Tibial artery (tissue), 4 donors: Measurements from ENCODE around the gene ABCC12.
A peak's percentile ranks its signal among the peaks of the same experiment; 100 is the strongest.
"Not testable (repeated sequence)": the region's sequence is repeated elsewhere in the genome, so short reads cannot be mapped to it uniquely, and the experiment has no call there.

Experiments used
- DNase-seq, 2 donors: peaks; one replicate each; pipeline ENCODE4 v3.0.0-alpha.2; 2019
- H3K27ac ChIP-seq, 2 donors: fragments of 200-600 bp; sonication (generic) in 1 of 2; 1 replicate in 1 of 2; 2 replicates in 1 of 2; pipeline ENCODE4 v1.5.1; 2018 to 2019; ENCODE audit warnings: mild to moderate bottlenecking in 1 of 2
- H3K27me3 ChIP-seq, 2 donors: fragments of 200-600 bp; sonication (generic) in 1 of 2; one replicate each; pipeline versions ENCODE4 v1.5.1 to v1.6.0; 2016 to 2019
- H3K36me3 ChIP-seq, 3 donors: fragments of 200-600 bp; sonication (generic) in 2 of 3; one replicate each; pipeline ENCODE4 v1.5.1; 2016 to 2019; ENCODE audit warnings: mild to moderate bottlenecking in 2 of 3
- H3K4me1 ChIP-seq, 4 donors: fragments of 200-600 bp; sonication (generic) in 2 of 4; 1 replicate in 3 of 4; 2 replicates in 1 of 4; pipeline ENCODE4 v1.5.1; 2016 to 2019
- H3K4me3 ChIP-seq, 2 donors: fragments of 200-600 bp; sonication (generic) in 1 of 2; 1 replicate in 1 of 2; 2 replicates in 1 of 2; pipeline ENCODE4 v1.5.1; 2018 to 2019; ENCODE audit warnings: mild to moderate bottlenecking in 2 of 2
- H3K9me3 ChIP-seq, 3 donors: fragments of 200-600 bp; sonication (generic) in 1 of 3; one replicate each; pipeline ENCODE4 v1.5.1; 2016 to 2019
- intact Hi-C: fragments of 100-400 bp; cut with DNase I; formaldehyde crosslinking; loops from one replicate; pipeline ENCODE4 v1.15.0; 2023; ENCODE audit warnings: low total_unique reads
- TF ChIP-seq, protein P1 (sequence below), 2 experiments: fragments of 200-600 bp in 1 of 2; fragments of 450-650 bp in 1 of 2; IDR thresholded peaks; one replicate each; pipeline ENCODE4 v1.5.1; 2017 to 2019; ENCODE audit warnings: antibody characterized with exemption in 2 of 2, mild to moderate bottlenecking in 1 of 2, moderate library complexity in 1 of 2

The ABCC12 gene

DNA sequence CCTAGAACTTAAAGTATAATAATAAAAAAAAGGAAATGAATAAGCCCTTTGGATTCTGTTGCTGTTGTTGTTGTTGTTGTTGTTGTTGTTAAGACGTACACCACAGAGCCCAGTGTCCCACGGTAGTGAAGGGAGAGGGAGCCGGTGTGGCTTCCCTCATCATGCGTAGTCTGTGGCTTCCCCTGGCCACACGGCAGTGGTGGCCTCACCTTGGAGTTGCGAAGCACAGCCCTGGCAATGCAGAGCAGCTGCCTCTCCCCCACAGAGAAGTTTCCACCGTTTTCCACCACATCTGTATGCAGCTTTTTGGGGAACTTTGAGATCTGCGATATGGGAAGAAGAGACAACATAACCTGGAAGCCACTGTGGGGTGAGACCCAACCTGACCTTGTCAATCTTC is 14.1 kb upstream of the ABCC12 start:
- no peak overlapping the region for H3K4me3 ChIP-seq
- no peaks in the 10 kb centered on the region for H3K9me3 ChIP-seq
- no peak overlapping the region for H3K27ac ChIP-seq
- TF ChIP-seq, protein P1, sequence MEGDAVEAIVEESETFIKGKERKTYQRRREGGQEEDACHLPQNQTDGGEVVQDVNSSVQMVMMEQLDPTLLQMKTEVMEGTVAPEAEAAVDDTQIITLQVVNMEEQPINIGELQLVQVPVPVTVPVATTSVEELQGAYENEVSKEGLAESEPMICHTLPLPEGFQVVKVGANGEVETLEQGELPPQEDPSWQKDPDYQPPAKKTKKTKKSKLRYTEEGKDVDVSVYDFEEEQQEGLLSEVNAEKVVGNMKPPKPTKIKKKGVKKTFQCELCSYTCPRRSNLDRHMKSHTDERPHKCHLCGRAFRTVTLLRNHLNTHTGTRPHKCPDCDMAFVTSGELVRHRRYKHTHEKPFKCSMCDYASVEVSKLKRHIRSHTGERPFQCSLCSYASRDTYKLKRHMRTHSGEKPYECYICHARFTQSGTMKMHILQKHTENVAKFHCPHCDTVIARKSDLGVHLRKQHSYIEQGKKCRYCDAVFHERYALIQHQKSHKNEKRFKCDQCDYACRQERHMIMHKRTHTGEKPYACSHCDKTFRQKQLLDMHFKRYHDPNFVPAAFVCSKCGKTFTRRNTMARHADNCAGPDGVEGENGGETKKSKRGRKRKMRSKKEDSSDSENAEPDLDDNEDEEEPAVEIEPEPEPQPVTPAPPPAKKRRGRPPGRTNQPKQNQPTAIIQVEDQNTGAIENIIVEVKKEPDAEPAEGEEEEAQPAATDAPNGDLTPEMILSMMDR (IDR thresholded peaks at IDR 0.05), result no peak
- intact Hi-C loops, result no loop called here
- no peak for DNase-seq
- H3K36me3 ChIP-seq, result no peaks in the 10 kb centered on the region
- H3K4me1 ChIP-seq, result no peaks in the 10 kb centered on the region
- H3K27me3 ChIP-seq, result peaks cover 0 to 2% of the 10 kb centered on the region in 2 donors

DNA sequence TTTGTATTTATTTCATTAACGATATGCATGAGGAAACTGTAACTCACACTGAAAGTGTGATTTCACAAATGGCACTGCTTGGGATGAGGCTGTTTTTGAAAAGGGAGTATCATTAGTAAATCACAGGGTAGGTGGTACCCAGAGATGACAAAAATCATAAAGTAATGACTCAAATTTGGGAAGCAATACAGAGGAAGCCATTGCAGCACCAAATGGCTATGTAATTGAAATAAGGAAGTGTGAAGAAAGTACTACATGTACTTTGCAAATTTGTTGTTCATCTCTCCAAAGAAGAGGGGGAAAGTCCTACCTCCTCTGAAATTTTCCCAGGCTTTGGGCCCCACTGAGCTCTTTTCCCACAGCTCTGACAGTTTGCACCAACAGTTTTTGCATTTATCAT is 12.3 kb upstream of the ABCC12 start:
- TF ChIP-seq, protein P1 (IDR thresholded peaks at IDR 0.05), result no peak
- intact Hi-C loops, result no loop called here
- DNase-seq, result no peak
- peaks cover 0 to 4% (median 2%) of the 10 kb centered on the region in 4 donors for H3K4me1 ChIP-seq
- peaks cover 0 to 2% of the 10 kb centered on the region in 2 donors for H3K27me3 ChIP-seq
- no peaks in the 10 kb centered on the region for H3K36me3 ChIP-seq
- H3K9me3 ChIP-seq, result no peaks in the 10 kb centered on the region
- H3K4me3 ChIP-seq, result no peak overlapping the region
- no peak overlapping the region for H3K27ac ChIP-seq

DNA sequence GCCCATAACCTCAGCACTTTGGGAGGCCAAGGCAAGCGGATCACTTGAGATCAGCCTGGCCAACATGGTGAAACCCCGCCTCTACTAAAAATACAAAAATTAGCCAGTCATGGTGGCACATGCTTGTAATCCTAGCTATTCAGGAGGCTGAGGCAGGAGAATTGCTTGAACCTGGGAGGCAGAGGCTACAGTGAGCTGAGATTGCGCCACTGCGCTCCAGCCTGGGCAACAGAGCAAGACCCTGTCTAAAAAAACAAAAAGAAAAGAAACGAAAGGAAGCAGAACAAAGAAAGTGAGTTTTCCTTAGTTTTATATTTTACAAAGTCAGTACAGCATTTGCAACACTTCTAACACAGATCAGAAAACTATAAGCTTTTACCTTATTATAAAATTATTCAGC is 10.8 kb upstream of the ABCC12 start:
- DNase-seq, H3K9me3 ChIP-seq, H3K4me1 ChIP-seq, H3K4me3 ChIP-seq, H3K36me3 ChIP-seq, H3K27ac ChIP-seq, intact Hi-C loops, H3K27me3 ChIP-seq: not testable (repeated sequence)

DNA sequence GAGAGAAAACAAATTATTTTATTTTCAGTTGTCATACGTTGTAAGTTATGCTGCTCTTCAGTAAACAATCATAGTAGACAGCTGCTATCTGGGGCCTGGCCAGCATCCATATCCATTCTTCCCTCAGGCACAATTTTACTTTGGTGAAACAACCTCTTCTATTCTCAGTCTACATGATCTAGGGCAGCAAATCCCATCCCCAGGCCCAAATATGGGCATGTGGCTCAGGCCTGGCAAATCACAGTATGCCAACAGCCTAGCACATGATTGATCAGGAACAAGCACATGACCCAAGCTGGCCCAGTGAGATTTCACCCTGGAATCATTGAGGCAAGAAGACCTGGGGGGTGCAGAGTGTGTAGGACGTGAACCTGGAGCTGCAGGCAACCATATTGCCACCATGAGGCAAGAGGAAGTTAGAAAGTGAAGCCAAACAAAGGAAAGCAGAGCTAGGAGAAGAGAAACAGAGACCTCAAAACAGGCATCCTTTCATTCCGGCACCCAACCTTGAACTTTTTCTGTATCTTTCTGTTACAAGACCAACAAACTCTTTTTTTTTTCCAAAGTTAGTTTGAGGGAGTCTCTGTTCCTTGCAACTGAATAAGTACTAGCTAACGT is 10.3 kb upstream of the ABCC12 start:
- Histone ChIP-seq H3K9me3 (no peaks in the 10 kb centered on the region), H3K27me3 (peaks cover 0 to 2% of the 10 kb centered on the region in 2 donors), H3K36me3 (no peaks in the 10 kb centered on the region), H3K4me3 (no peak overlapping the region), H3K27ac (no peak overlapping the region), H3K4me1 (peaks cover 0 to 4% (median 2%) of the 10 kb centered on the region in 4 donors)
- intact Hi-C loops, result no loop called here
- no peak for DNase-seq
- TF ChIP-seq, protein P1 (IDR thresholded peaks at IDR 0.05), result no peak

- TF ChIP-seq, protein P1 (IDR thresholded peaks at IDR 0.05), result peak; percentile 76 to 79
- Histone ChIP-seq H3K4me1 (peaks cover 0 to 4% (median 2%) of the 10 kb centered on the region in 4 donors), H3K9me3 (no peaks in the 10 kb centered on the region), H3K27ac (no peak overlapping the region), H3K4me3 (no peak overlapping the region), H3K36me3 (no peaks in the 10 kb centered on the region), H3K27me3 (peaks cover 0 to 2% of the 10 kb centered on the region in 2 donors)
- intact Hi-C loops, result loop anchor here (5.0 kb wide), 1 partner anchor 1128 kb away; no protein-coding TSS in a partner anchor
- peak; percentile 64 to 84 for DNase-seq
These were observed 9.3 kb upstream of the ABCC12 start for GRCh38 chr16:48164907-48165715.

DNA sequence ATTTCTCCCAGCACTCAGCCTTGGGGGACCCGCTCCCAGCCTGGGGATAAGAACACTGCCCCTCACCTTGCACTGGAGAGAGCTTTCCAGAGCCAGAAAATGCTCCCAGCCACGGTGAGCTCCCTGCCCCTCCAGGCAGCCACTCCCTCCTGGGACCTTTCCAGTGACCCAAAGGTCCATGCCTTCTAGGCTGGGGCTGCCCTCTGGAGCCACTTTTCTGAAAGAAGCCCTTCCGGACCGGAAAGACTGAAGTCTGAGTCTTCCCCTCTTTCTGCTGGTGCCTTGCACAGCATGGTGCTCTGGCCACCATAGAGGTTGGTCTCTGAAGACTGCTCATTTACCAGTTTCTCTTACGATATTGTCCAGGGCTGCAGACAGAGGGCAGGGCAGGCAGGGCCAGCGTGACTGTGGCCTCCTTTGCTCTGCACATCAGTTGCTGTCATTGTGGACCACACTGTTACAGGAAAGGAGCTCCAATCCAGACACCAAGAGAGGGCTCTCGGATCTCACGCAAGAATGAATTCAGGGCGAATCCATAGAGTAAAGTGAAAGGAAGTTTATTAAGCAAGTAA is 7.1 kb upstream of the ABCC12 start:
- no peak overlapping the region for H3K4me3 ChIP-seq
- TF ChIP-seq, protein P1 (IDR thresholded peaks at IDR 0.05), result no peak
- no peak overlapping the region for H3K27ac ChIP-seq
- no peaks in the 10 kb centered on the region for H3K9me3 ChIP-seq
- no peaks in the 10 kb centered on the region for H3K36me3 ChIP-seq
- H3K4me1 ChIP-seq, result peaks cover 0 to 4% (median 2%) of the 10 kb centered on the region in 4 donors
- DNase-seq, result no peak
- peaks cover 0 to 6% of the 10 kb centered on the region in 2 donors for H3K27me3 ChIP-seq
- intact Hi-C loops, result loop anchor here (5.0 kb wide), 1 partner anchor 1126 kb away; no protein-coding TSS in a partner anchor
